ENCODE measurements around the gene NLGN1. TPM values are rescaled to one million over a fixed set of nuclear protein-coding genes. Genes with fewer than 3 reads are reported as not detected.

The NLGN1 gene
- total RNA-seq, 1 experiment from 2014 or later = 5.2 TPM

- Histone ChIP-seq H3K4ac (ENCODE audit: low read depth, low read length) (no peak overlapping the region), H3K56ac (ENCODE audit: insufficient read length, low read depth, low read length) (no peak overlapping the region), H3K27me3 (ENCODE audit: insufficient read depth, low read length) (no peaks in the 10 kb centered on the region), H3K9me3 (ENCODE audit: control insufficient read depth, low read depth, low read length) (no peaks in the 10 kb centered on the region), H2BK12ac (ENCODE audit: insufficient read length, low read depth, low read length) (no peak overlapping the region), H3K23ac (ENCODE audit: insufficient read length, low read depth, low read length) (no peak overlapping the region), H4K20me1 (ENCODE audit: control insufficient read depth, insufficient read depth, insufficient read length) (no peaks in the 10 kb centered on the region), H2BK5ac (ENCODE audit: insufficient read length, low read length) (no peak overlapping the region), H3K4me2 (ENCODE audit: insufficient read depth, insufficient read length, low read length) (no peak overlapping the region), H4K91ac (ENCODE audit: insufficient read length, low read depth, low read length) (no peak overlapping the region), H2BK120ac (ENCODE audit: low read depth, low read length, poor library complexity, severe bottlenecking) (no peak overlapping the region), H3T11ph (ENCODE audit: low read length) (no peak overlapping the region), H3K14ac (ENCODE audit: insufficient read depth, low read length) (no peak overlapping the region), H4K8ac (replicated peaks; ENCODE audit: insufficient read length, low read depth, low read length) (no peak overlapping the region), H3K4me1 (ENCODE audit: insufficient read depth, low read length) (no peaks in the 10 kb centered on the region), H3K23me2 (ENCODE audit: insufficient read length, low read depth, low read length, poor library complexity, severe bottlenecking) (no peaks in the 10 kb centered on the region), H2AK5ac (ENCODE audit: insufficient read length, low read length) (no peak overlapping the region), H4K5ac (ENCODE audit: insufficient read length, low read depth, low read length) (no peak overlapping the region), H2BK15ac (ENCODE audit: low read depth, low read length) (no peak overlapping the region), H3K79me1 (ENCODE audit: insufficient read depth, low read depth, low read length, poor library complexity, severe bottlenecking) (no peaks in the 10 kb centered on the region), H3K79me2 (ENCODE audit: insufficient read depth, low read length) (no peaks in the 10 kb centered on the region), H2AFZ (ENCODE audit: low read length) (no peak overlapping the region), H2BK20ac (ENCODE audit: low read depth, low read length, poor library complexity, severe bottlenecking) (no peak overlapping the region), H3K9ac (ENCODE audit: extremely low read depth, insufficient read length, low read length) (no peak overlapping the region), H3K27ac (ENCODE audit: insufficient read length, low read depth, low read length) (no peak overlapping the region), H3K18ac (ENCODE audit: insufficient read length, low read depth, low read length) (no peak overlapping the region)
- TF ChIP-seq CTCF (conservative IDR thresholded peaks at IDR 0.05) = no peak
- Mint-ChIP-seq H3K9me3 (no peaks in the 10 kb centered on the region), H3K36me3 (ENCODE audit: insufficient read depth in 1 of 3, low read depth in 3 of 3) (no peaks in the 10 kb centered on the region), H3K4me1 (peaks cover 5 to 10% of the 10 kb centered on the region in 2 experiments), H3K4me3 (no peak overlapping the region), H3K27me3 (ENCODE audit: low read depth) (no peaks in the 10 kb centered on the region), H3K27ac (no peak overlapping the region)
- no CpG with 5 or more reads among the region's 2 CpGs for WGBS (ENCODE audit: extremely low coverage, insufficient read length, low lambda C conversion rate)
- no peak for DNase-seq
These were observed 794.4 kb downstream of the NLGN1 start for GRCh38 chr3:174191895-174192294.

Measured in H9 (cell line).